H9 (cell line): ENCODE measurements around the gene IFNL1. TPM values are rescaled to one million over a fixed set of nuclear protein-coding genes. Genes with fewer than 3 reads are reported as not detected.

Experiments used
- DNase-seq: peaks from one replicate; pipeline ENCODE4 v3.0.0-alpha.2; 2017
- H2AFZ ChIP-seq: one replicate; pipeline ENCODE4 v1.6.1; 2013; ENCODE audit warnings: mild to moderate bottlenecking, low read length, control low read depth, moderate library complexity
- H2AK5ac ChIP-seq: 2 replicates; pipeline ENCODE4 v1.6.1; 2013; ENCODE audit warnings: low read length, control low read depth, mixed read lengths; ENCODE audit not compliant: insufficient read length
- H2BK120ac ChIP-seq: one replicate; pipeline ENCODE4 v1.6.1; 2013; ENCODE audit warnings: low read depth, mild to moderate bottlenecking, low read length, control low read depth, inconsistent platforms; ENCODE audit not compliant: poor library complexity, severe bottlenecking
- H2BK12ac ChIP-seq: 2 replicates; pipeline ENCODE4 v1.6.1; 2013; ENCODE audit warnings: low read length, control low read depth, mixed read lengths, low read depth; ENCODE audit not compliant: insufficient read length
- H2BK15ac ChIP-seq: 2 replicates; pipeline ENCODE4 v1.6.1; 2013; ENCODE audit warnings: low read depth, low read length, control low read depth
- H2BK20ac ChIP-seq: one replicate; pipeline ENCODE4 v1.6.1; 2013; ENCODE audit warnings: low read depth, mild to moderate bottlenecking, low read length, control low read depth, inconsistent platforms; ENCODE audit not compliant: poor library complexity, severe bottlenecking
- H2BK5ac ChIP-seq: 2 replicates; pipeline ENCODE4 v1.6.1; 2013; ENCODE audit warnings: low read length, control low read depth, mixed read lengths; ENCODE audit not compliant: insufficient read length
- H3K14ac ChIP-seq: 2 replicates; pipeline ENCODE4 v1.6.1; 2013; ENCODE audit warnings: low read length, control low read depth; ENCODE audit not compliant: insufficient read depth
- H3K18ac ChIP-seq: 2 replicates; pipeline ENCODE4 v1.6.1; 2013; ENCODE audit warnings: low read depth, mild to moderate bottlenecking, mixed read lengths, low read length, control low read depth; ENCODE audit not compliant: insufficient read length
- H3K23ac ChIP-seq: 2 replicates; pipeline ENCODE4 v1.6.1; 2013; ENCODE audit warnings: low read length, control low read depth, mixed read lengths, low read depth; ENCODE audit not compliant: insufficient read length
- H3K23me2 ChIP-seq: 2 replicates; pipeline ENCODE4 v1.6.1; 2013; ENCODE audit warnings: low read depth, mild to moderate bottlenecking, mixed read lengths, low read length, control low read depth; ENCODE audit not compliant: insufficient read length, poor library complexity, severe bottlenecking
- H3K27ac ChIP-seq: 2 replicates; pipeline ENCODE4 v1.5.1; 2013; ENCODE audit warnings: low read length, control low read depth, mixed read lengths, low read depth; ENCODE audit not compliant: insufficient read length
- H3K27me3 ChIP-seq: 2 replicates; pipeline ENCODE4 v1.6.1; 2013; ENCODE audit warnings: low read length, control low read depth, inconsistent platforms; ENCODE audit not compliant: insufficient read depth
- H3K4ac ChIP-seq: 2 replicates; pipeline ENCODE4 v1.6.1; 2013; ENCODE audit warnings: low read depth, mild to moderate bottlenecking, control low read depth, inconsistent platforms, low read length, moderate library complexity
- H3K4me1 ChIP-seq: 2 replicates; pipeline ENCODE4 v1.6.1; 2013; ENCODE audit warnings: low read length, control low read depth, inconsistent platforms; ENCODE audit not compliant: insufficient read depth
- H3K4me2 ChIP-seq: 2 replicates; pipeline ENCODE4 v1.6.1; 2013; ENCODE audit warnings: low read length, control low read depth, mixed read lengths; ENCODE audit not compliant: insufficient read length, insufficient read depth
- H3K56ac ChIP-seq: 2 replicates; pipeline ENCODE4 v1.6.1; 2013; ENCODE audit warnings: low read depth, mild to moderate bottlenecking, mixed read lengths, low read length, control low read depth; ENCODE audit not compliant: insufficient read length
- H3K79me1 ChIP-seq: 2 replicates; pipeline ENCODE4 v1.6.1; 2013; ENCODE audit warnings: low read depth, mild to moderate bottlenecking, moderate library complexity, low read length, control low read depth, inconsistent platforms; ENCODE audit not compliant: insufficient read depth, poor library complexity, severe bottlenecking
- H3K79me2 ChIP-seq: 2 replicates; pipeline ENCODE4 v1.6.1; 2013; ENCODE audit warnings: low read length, control low read depth, inconsistent platforms; ENCODE audit not compliant: insufficient read depth
- H3K9ac ChIP-seq: 2 replicates; pipeline ENCODE4 v1.6.1; 2013; ENCODE audit warnings: low read length, control low read depth, mixed read lengths; ENCODE audit not compliant: insufficient read length; ENCODE audit errors: extremely low read depth
- H3K9me3 ChIP-seq: one replicate; pipeline ENCODE4 v1.6.1; 2013; ENCODE audit warnings: low read depth, low read length, inconsistent platforms; ENCODE audit not compliant: control insufficient read depth
- H3T11ph ChIP-seq: one replicate; pipeline ENCODE4 v1.6.1; 2013; ENCODE audit warnings: mild to moderate bottlenecking, low read length, control low read depth, inconsistent platforms
- H4K20me1 ChIP-seq: one replicate; pipeline ENCODE4 v1.6.1; 2013; ENCODE audit not compliant: control insufficient read depth, insufficient read length, insufficient read depth
- H4K5ac ChIP-seq: 2 replicates; pipeline ENCODE4 v1.6.1; 2013; ENCODE audit warnings: low read depth, mild to moderate bottlenecking, mixed read lengths, low read length, control low read depth; ENCODE audit not compliant: insufficient read length
- H4K8ac ChIP-seq: replicated peaks from 2 replicates; pipeline ENCODE4 v1.6.1; 2013; ENCODE audit warnings: low read length, control low read depth, mixed read lengths, low read depth; ENCODE audit not compliant: insufficient read length
- H4K91ac ChIP-seq: 2 replicates; pipeline ENCODE4 v1.6.1; 2013; ENCODE audit warnings: low read depth, mild to moderate bottlenecking, moderate library complexity, mixed read lengths, low read length, control low read depth; ENCODE audit not compliant: insufficient read length
- H3K27ac Mint-ChIP-seq, 3 experiments: 2 replicates in 2 of 3; 3 replicates in 1 of 3; pipeline ENCODE4 v1.8.0; 2020 to 2021; ENCODE audit warnings: mixed read lengths in 3 of 3, mild to moderate bottlenecking in 1 of 3, moderate library complexity in 1 of 3
- H3K27me3 Mint-ChIP-seq: 2 replicates; pipeline ENCODE4 v1.8.0; 2021; ENCODE audit warnings: low read depth, mild to moderate bottlenecking, moderate library complexity, mixed read lengths
- H3K36me3 Mint-ChIP-seq, 3 experiments: 2 replicates in 2 of 3; 3 replicates in 1 of 3; pipeline ENCODE4 v1.8.0; 2020 to 2021; ENCODE audit warnings: low read depth in 3 of 3, mixed read lengths in 3 of 3; ENCODE audit not compliant: insufficient read depth in 1 of 3
- H3K4me1 Mint-ChIP-seq, 2 experiments: 2 replicates each; pipeline ENCODE4 v1.8.0; 2020; ENCODE audit warnings: mixed read lengths in 2 of 2
- H3K4me3 Mint-ChIP-seq, 2 experiments: 2 replicates in 1 of 2; 3 replicates in 1 of 2; pipeline ENCODE4 v1.8.0; 2020 to 2021; ENCODE audit warnings: mild to moderate bottlenecking in 2 of 2, mixed read lengths in 2 of 2, moderate library complexity in 1 of 2
- H3K9me3 Mint-ChIP-seq, 2 experiments: 2 replicates in 1 of 2; 3 replicates in 1 of 2; pipeline ENCODE4 v1.8.0; 2020; ENCODE audit warnings: mild to moderate bottlenecking in 2 of 2, mixed read lengths in 2 of 2, moderate library complexity in 1 of 2
- CTCF ChIP-seq: fragments of 200-600 bp; sonication (generic); conservative IDR thresholded peaks from 3 replicates; pipeline ENCODE4 v1.8.0; 2021; ENCODE audit warnings: antibody characterized with exemption, mild to moderate bottlenecking
- WGBS: extraction: QIAGEN DNeasy Blood & Tissue Kit; methylation state at CpG from one replicate; pipeline ENCODE4 v1.1.7; 2013; ENCODE audit warnings: missing lambda C conversion rate, low lambda C conversion rate, mixed read lengths; ENCODE audit not compliant: insufficient read length; ENCODE audit errors: extremely low coverage; 5-methylcytosine and 5-hydroxymethylcytosine counted together
- total RNA-seq: library from RNA; stranded (reverse); gene quantifications from 2 replicates; pipeline ENCODE4 v1.2.1, GENCODE V29; 2021

IFNL1 gene
- total RNA-seq, 1 experiment from 2014 or later, result not detected

- no peak for TF ChIP-seq CTCF
- H2BK5ac ChIP-seq, result no peak overlapping the region
- H2BK120ac ChIP-seq, result no peak overlapping the region
- H2BK20ac ChIP-seq, result no peak overlapping the region
- Mint-ChIP-seq H3K27ac (no peak overlapping the region), H3K27me3 (peaks cover 59% of the 10 kb centered on the region), H3K4me1 (peaks cover 16 to 26% of the 10 kb centered on the region in 2 experiments), H3K9me3 (no peaks in the 10 kb centered on the region; a peak in 2 of 5 replicates), H3K36me3 (peaks cover 0 to 3% (median 0%) of the 10 kb centered on the region in 3 experiments; a peak in 1 of 7 replicates), H3K4me3 (no peak overlapping the region)
- H3K4me2 ChIP-seq, result no peak overlapping the region
- H3K4me1 ChIP-seq, result no peaks in the 10 kb centered on the region
- DNase-seq, result no peak
- no peaks in the 10 kb centered on the region for H4K20me1 ChIP-seq
- no peak overlapping the region for H3K23ac ChIP-seq
- no peaks in the 10 kb centered on the region for H3K9me3 ChIP-seq
- no peak overlapping the region for H2AFZ ChIP-seq
- H3K23me2 ChIP-seq, result peaks cover 6% of the 10 kb centered on the region
- H3K14ac ChIP-seq, result no peak overlapping the region
- H2BK12ac ChIP-seq, result no peak overlapping the region
- H3K27me3 ChIP-seq, result peaks cover 2% of the 10 kb centered on the region; the same call in 1 of the 2 replicates
- no peak overlapping the region for H3K9ac ChIP-seq
- H2BK15ac ChIP-seq, result no peak overlapping the region
- no peak overlapping the region for H2AK5ac ChIP-seq
- no peak overlapping the region for H4K91ac ChIP-seq
- H4K8ac ChIP-seq, result no peak overlapping the region
- H3K18ac ChIP-seq, result no peak overlapping the region
- no peak overlapping the region for H4K5ac ChIP-seq
- WGBS, result no CpG with 5 or more reads among the region's 5 CpGs
- H3K79me2 ChIP-seq, result no peaks in the 10 kb centered on the region
- no peak overlapping the region for H3T11ph ChIP-seq
- no peak overlapping the region for H3K56ac ChIP-seq
- no peak overlapping the region for H3K4ac ChIP-seq
- H3K27ac ChIP-seq, result no peak overlapping the region
- no peaks in the 10 kb centered on the region for H3K79me1 ChIP-seq
Observed at GRCh38 chr19:39324242-39324842, 28.1 kb downstream of the IFNL1 start.
